K562 (cell line): Measurements from ENCODE around the gene FAM32A. TPM values are rescaled to one million over a fixed set of nuclear protein-coding genes. Genes with fewer than 3 reads are reported as not detected.

Experiments used
- CEBPB ChIP-seq: fragments of 450-650 bp; IDR thresholded peaks from 2 replicates; pipeline ENCODE4 v1.6.1; 2016; ENCODE audit warnings: missing genetic modification characterization, missing compliant biosample characterization
- FOXK2 ChIP-seq, 2 experiments: fragments of 450-650 bp; IDR thresholded peaks in 1 of 2; conservative IDR thresholded peaks in 1 of 2; 2 replicates each; pipeline ENCODE4 v1.6.1; 2016; ENCODE audit warnings: low read depth in 2 of 2, mild to moderate bottlenecking in 1 of 2
- GABPB2 ChIP-seq: fragments of 250-450 bp; sonication (Bioruptor Pico); conservative IDR thresholded peaks from 2 replicates; pipeline ENCODE4 v1.5.1; 2021; ENCODE audit warnings: mild to moderate bottlenecking
- MED1 ChIP-seq: sonication (generic); formaldehyde crosslinking; IDR thresholded peaks from 2 replicates; pipeline ENCODE4 v1.8.1; 2023; ENCODE audit warnings: missing genetic modification reagents, borderline replicate concordance
- MYC ChIP-seq, 2 experiments: fragments of 250-450 bp in 1 of 2; sonication (Bioruptor Pico) in 1 of 2; IDR thresholded peaks; 2 replicates each; pipeline versions ENCODE4 v1.5.1 to v1.6.1; 2012 to 2021; ENCODE audit warnings: low read depth in 2 of 2, borderline replicate concordance in 1 of 2, improper control_type of control experiment in 1 of 2, low read length in 1 of 2, mild to moderate bottlenecking in 1 of 2, moderate library complexity in 1 of 2
- NBN ChIP-seq: fragments of 450-650 bp; IDR thresholded peaks from 2 replicates; pipeline ENCODE4 v1.6.1; 2016; ENCODE audit warnings: low read depth, mild to moderate bottlenecking
- NKRF ChIP-seq: fragments of 450-650 bp; IDR thresholded peaks from 2 replicates; pipeline ENCODE4 v1.6.1; 2016; ENCODE audit warnings: borderline replicate concordance
- PTBP1 ChIP-seq: fragments of 200-400 bp; formaldehyde crosslinking; IDR thresholded peaks from 2 replicates; pipeline ENCODE4 v1.6.1; 2017; ENCODE audit warnings: low read depth, low read length
- RBM17 ChIP-seq: fragments of 200-400 bp; formaldehyde crosslinking; IDR thresholded peaks from 2 replicates; pipeline ENCODE4 v1.6.1; 2017; ENCODE audit warnings: low read depth, mild to moderate bottlenecking, low read length, borderline replicate concordance
- RBM25 ChIP-seq: fragments of 200-400 bp; formaldehyde crosslinking; IDR thresholded peaks from 2 replicates; pipeline ENCODE4 v1.6.1; 2018; ENCODE audit warnings: low read length, low read depth, moderate library complexity; ENCODE audit not compliant: severe bottlenecking
- TBP ChIP-seq: optimal IDR thresholded peaks from 2 replicates; pipeline ENCODE3; 2011; ENCODE audit warnings: low read depth, low read length, improper control_type of control experiment
- ZBTB1 ChIP-seq: sonication (generic); formaldehyde crosslinking; IDR thresholded peaks from 2 replicates; pipeline ENCODE4 v1.8.1; 2023; ENCODE audit warnings: missing genetic modification reagents, low read depth, mild to moderate bottlenecking, borderline replicate concordance
- ZNF592 ChIP-seq: fragments of 450-650 bp; IDR thresholded peaks from 2 replicates; pipeline ENCODE4 v1.6.1; 2017; ENCODE audit warnings: antibody characterized with exemption, mild to moderate bottlenecking
- polyA plus RNA-seq, 8 experiments: library from polyadenylated mRNA; depleted of rRNA in 4 of 8; stranded (reverse) in 5 of 8; unstranded in 3 of 8; fragments of >200 nt; fragmentation: Nextera tagmentation in 2 of 8; fragmentation: Illumina TruSeq in 1 of 8; extraction: Ambion mirVana in 2 of 8; extraction: Trizol in 1 of 8; gene quantifications; 2 replicates each; pipeline versions ENCODE4 v1.2.1 to v1.2.3, GENCODE V29; 2011 to 2014; ENCODE audit warnings: inconsistent platforms in 1 of 8, missing spikeins in 1 of 8
- total RNA-seq, 7 experiments: library from RNA; depleted of rRNA in 6 of 7; stranded (reverse); fragments of >200 nt in 6 of 7; fragmentation: Illumina TruSeq in 2 of 7; extraction: Trizol in 2 of 7; gene quantifications; 2 replicates each; pipeline versions ENCODE4 v1.2.1 to v1.2.3, GENCODE V29; 2011 to 2021; ENCODE audit warnings: low replicate concordance in 1 of 7
- TF ChIP-seq, protein P1 (sequence below): sonication (generic); formaldehyde crosslinking; IDR thresholded peaks from 2 replicates; pipeline ENCODE4 v1.8.0; 2022; ENCODE audit warnings: mild to moderate bottlenecking, low read depth, missing genetic modification reagents
- TF ChIP-seq, protein P2 (sequence below): fragments of 250-450 bp; sonication (Bioruptor Pico); IDR thresholded peaks from 2 replicates; pipeline ENCODE4 v1.8.0; 2022; ENCODE audit warnings: inconsistent platforms
- TF ChIP-seq, protein P3 (sequence below), 3 experiments: IDR thresholded peaks in 2 of 3; conservative IDR thresholded peaks in 1 of 3; 2 replicates each; pipeline ENCODE4 v1.5.1; 2011 to 2012; ENCODE audit warnings: low read length in 3 of 3, mild to moderate bottlenecking in 3 of 3, control low read depth in 2 of 3, improper control_type of control experiment in 1 of 3, inconsistent platforms in 1 of 3, low read depth in 1 of 3, mixed read lengths in 1 of 3, moderate library complexity in 1 of 3; ENCODE audit not compliant: insufficient read depth in 2 of 3

FAM32A gene
- total and polyA plus RNA-seq, 9 of the 15 experiments (the other 6 are each of a cell fraction or from before 2014, with no cell fraction given), result 30.7 to 96.7 (median 73.7) TPM

DNA sequence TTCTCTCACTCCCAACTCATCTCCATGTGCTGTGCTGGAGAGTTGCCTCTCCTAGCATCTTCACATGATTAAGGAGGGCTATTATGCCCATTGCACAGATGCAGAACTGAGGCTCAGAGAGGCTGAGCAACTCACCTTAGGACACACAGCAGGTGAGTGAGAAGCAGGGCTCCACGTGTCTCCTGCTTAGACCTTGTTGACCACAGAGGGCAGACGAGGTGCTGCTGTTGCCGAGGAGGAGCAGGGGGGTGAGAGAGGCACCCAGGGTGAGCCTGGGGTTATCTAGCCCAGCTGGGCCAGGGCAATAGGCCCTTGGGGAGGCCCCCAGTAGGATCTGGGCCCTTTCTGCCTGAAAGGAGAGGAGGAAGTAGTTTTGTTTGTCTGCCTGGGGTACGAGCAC lies 44.2 kb upstream of the FAM32A start (continued):
- TF ChIP-seq, protein P1, sequence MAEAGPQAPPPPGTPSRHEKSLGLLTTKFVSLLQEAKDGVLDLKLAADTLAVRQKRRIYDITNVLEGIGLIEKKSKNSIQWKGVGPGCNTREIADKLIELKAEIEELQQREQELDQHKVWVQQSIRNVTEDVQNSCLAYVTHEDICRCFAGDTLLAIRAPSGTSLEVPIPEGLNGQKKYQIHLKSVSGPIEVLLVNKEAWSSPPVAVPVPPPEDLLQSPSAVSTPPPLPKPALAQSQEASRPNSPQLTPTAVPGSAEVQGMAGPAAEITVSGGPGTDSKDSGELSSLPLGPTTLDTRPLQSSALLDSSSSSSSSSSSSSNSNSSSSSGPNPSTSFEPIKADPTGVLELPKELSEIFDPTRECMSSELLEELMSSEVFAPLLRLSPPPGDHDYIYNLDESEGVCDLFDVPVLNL (CRISPR knock-in tag), result no peak
- TF ChIP-seq ZNF592, result no peak
- TF ChIP-seq GABPB2, result no peak
- no peak for TF ChIP-seq ZBTB1 (CRISPR knock-in tag)
- peak; percentile 44 to 54; a peak in 3 of 4 replicates for TF ChIP-seq FOXK2 (conservative IDR thresholded peaks at IDR 0.05 in 1 of 2, IDR thresholded peaks at IDR 0.05 in 1 of 2; ENCODE audit: low read depth in 2 of 2)
- TF ChIP-seq PTBP1, result peak; percentile 98
- TF ChIP-seq MYC (IDR thresholded peaks at IDR 0.05; ENCODE audit: low read depth, low read length), result peak; percentile 57
- no peak for TF ChIP-seq MYC (CRISPR knock-in tag; IDR thresholded peaks at IDR 0.05; ENCODE audit: borderline replicate concordance, low read depth)
- TF ChIP-seq NKRF, result no peak
- peak; percentile 95 for TF ChIP-seq RBM25
- no peak for TF ChIP-seq CEBPB (tag)
- TF ChIP-seq, protein P2, sequence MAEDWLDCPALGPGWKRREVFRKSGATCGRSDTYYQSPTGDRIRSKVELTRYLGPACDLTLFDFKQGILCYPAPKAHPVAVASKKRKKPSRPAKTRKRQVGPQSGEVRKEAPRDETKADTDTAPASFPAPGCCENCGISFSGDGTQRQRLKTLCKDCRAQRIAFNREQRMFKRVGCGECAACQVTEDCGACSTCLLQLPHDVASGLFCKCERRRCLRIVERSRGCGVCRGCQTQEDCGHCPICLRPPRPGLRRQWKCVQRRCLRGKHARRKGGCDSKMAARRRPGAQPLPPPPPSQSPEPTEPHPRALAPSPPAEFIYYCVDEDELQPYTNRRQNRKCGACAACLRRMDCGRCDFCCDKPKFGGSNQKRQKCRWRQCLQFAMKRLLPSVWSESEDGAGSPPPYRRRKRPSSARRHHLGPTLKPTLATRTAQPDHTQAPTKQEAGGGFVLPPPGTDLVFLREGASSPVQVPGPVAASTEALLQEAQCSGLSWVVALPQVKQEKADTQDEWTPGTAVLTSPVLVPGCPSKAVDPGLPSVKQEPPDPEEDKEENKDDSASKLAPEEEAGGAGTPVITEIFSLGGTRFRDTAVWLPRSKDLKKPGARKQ (CRISPR knock-in tag), result no peak
- TF ChIP-seq NBN, result no peak
- no peak for TF ChIP-seq TBP
- no peak for TF ChIP-seq MED1
- TF ChIP-seq, protein P3, sequence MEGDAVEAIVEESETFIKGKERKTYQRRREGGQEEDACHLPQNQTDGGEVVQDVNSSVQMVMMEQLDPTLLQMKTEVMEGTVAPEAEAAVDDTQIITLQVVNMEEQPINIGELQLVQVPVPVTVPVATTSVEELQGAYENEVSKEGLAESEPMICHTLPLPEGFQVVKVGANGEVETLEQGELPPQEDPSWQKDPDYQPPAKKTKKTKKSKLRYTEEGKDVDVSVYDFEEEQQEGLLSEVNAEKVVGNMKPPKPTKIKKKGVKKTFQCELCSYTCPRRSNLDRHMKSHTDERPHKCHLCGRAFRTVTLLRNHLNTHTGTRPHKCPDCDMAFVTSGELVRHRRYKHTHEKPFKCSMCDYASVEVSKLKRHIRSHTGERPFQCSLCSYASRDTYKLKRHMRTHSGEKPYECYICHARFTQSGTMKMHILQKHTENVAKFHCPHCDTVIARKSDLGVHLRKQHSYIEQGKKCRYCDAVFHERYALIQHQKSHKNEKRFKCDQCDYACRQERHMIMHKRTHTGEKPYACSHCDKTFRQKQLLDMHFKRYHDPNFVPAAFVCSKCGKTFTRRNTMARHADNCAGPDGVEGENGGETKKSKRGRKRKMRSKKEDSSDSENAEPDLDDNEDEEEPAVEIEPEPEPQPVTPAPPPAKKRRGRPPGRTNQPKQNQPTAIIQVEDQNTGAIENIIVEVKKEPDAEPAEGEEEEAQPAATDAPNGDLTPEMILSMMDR (IDR thresholded peaks at IDR 0.05 in 2 of 3, conservative IDR thresholded peaks at IDR 0.05 in 1 of 3; ENCODE audit: insufficient read depth in 2 of 3, low read depth in 1 of 3, low read length in 3 of 3), result peak; percentile 11 to 27 (median 19); a peak in 2 of 6 replicates
- no peak for TF ChIP-seq RBM17
